Stimulated activated CD4-positive, alpha-beta T cell treated with anti-CD3 and anti-CD28 coated beads, Interleukin-4, amount 100 ng/mL, for 48 hours (primary cell): Measurements from ENCODE around the gene KBTBD4.
"Not testable (repeated sequence)": the region's sequence is repeated elsewhere in the genome, so short reads cannot be mapped to it uniquely, and the experiment has no call there.

Source experiments
- DNase-seq, 2 donors: peaks; one replicate each; pipeline ENCODE4 v3.0.0-alpha.2; 2020; ENCODE audit warnings: low read depth in 2 of 2

Gene KBTBD4

GRCh38 chr11:47589977-47590861 is 11.4 kb upstream of the KBTBD4 start:
- DNase-seq = no peak

- DNase-seq = no peak
Observed at GRCh38 chr11:47589584-47589976, 10.8 kb upstream of the KBTBD4 start.

- no peak for DNase-seq
Observed at GRCh38 chr11:47589118-47589517, 10.3 kb upstream of the KBTBD4 start.

DNA sequence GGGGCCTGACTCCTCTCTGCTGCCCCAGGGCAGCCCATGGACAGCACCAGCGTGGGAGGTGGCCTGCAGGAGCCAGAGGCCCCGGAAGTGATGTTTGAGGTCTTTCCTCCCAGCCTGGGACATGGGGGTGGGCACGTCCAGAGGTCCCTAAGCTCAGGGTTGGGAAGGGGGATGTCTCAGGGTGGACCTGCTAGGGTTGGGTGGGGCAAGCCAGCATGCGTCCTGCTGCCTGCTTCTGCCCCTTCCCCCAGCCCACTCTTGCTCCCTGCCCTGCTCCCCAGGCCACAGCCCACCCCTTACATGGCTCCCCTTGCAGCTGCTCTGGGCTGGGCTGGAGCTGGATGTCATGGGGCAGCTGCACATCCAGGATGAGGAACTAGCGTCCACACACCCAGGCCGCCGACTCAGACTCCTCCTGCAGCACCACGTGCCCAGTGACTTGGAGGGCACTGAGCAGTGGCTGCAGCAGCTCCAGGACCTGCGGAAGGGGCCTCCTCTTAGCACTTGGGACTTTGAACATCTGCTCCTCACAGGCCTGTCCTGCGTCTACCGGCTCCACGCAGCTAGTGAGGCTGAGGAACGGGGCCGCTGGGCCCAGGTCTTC is 9.1 kb upstream of the KBTBD4 start:
- no peak for DNase-seq

DNA sequence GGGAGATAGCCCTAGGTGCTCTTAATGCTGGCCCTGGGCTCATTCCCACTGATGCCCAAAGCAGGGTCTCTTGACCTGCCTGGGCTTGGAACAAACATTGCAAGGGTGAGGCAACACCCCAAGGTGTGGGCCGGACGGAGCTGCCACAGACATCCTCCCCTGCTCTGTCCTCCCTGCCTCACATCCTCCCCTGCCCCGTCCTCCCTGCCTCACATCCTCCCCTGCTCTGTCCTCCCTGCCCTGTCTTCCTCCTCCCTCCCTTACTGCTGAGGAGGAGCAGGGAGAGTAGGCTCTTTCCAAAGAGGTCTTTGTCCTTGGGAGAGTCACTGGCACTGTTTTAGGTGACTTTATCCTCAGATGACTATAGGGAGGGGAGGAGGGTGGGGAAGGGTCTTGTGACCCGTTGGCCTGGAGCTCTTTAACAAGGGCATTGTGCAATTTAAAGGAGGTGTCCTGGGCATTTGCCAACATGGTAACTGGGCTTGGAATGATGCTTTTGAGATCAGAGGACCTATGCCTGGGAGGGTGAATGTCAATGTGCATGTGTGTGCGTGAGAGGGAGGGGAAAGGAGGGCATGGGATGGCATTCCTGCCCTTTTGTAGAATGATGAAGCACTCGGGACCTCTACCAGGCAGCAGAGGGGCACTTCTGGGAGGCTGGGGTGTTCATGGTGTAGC is 8.4 kb upstream of the KBTBD4 start:
- DNase-seq = no peak

GRCh38 chr11:47586098-47586855 is 7.5 kb upstream of the KBTBD4 start, which contains the start of gene FAM180B:
Gene FAM180B (plus strand): TSS chr11:47586678. CDS start chr11:47586769, 91 bp downstream.
- no peak for DNase-seq

GRCh38 chr11:47583844-47584243 is 5.1 kb upstream of the KBTBD4 start:
- no peak for DNase-seq

- DNase-seq = no peak
Observed at GRCh38 chr11:47577460-47578041, 1.2 kb downstream of the KBTBD4 start.

DNA sequence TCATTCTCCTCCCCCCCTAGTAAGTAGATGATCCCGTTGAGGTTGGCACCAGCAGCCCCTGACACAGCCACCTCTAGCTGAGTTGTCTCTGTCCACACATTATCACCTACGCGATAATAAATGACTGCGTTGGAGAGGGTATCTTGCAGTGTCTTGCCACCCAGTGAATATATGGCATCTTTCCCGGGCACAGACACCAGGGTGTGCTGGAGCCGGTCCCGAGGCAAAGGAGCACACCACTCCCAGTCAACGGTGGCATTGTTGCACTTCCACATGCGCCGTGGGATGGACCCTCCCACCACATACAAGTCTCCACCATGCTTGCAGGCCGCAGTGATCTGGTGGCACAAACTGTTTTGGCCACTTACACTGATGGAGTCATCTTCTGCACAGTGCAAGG is 5.4 kb downstream of the KBTBD4 start:
- no peak for DNase-seq

GRCh38 chr11:47572715-47573255 is 6.0 kb downstream of the KBTBD4 start:
- DNase-seq = no peak

GRCh38 chr11:47571895-47572294 is 6.9 kb downstream of the KBTBD4 start:
- no peak for DNase-seq

- DNase-seq = no peak
Observed at GRCh38 chr11:47571357-47571729, 7.4 kb downstream of the KBTBD4 start.

DNA sequence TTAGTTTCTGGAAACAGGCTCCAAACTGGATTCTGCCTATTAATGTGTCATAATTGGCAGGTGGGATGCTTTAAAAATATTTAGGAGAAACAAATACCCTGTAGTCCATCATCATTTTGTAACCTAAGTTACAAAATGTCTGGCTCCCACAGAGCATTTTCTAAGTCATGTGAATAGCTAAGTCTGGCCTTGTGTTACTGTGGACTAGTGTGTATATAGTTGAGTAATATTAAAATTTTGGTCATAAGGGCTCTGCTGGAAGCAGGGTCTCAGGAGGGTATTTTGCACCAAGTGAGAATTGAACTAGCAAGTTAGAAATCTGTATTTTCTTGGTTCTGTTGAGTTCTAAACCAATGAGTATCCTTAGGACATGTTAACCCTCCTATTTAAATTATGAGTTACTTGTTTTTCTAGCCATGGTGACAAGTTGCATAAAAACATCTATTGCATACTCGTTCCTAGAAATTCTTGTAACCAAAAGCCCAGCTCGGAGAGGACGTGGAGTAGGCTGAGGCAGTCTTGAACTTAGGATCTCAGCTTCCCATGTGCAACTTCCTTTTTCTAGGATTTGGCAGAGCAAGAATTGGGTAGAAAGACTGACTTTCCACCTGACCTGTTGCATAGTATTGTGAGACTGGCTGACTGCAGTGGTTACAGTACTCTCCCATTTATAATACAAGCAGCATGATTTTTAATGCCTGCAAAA is 8.0 kb downstream of the KBTBD4 start:
- no peak for DNase-seq

DNA sequence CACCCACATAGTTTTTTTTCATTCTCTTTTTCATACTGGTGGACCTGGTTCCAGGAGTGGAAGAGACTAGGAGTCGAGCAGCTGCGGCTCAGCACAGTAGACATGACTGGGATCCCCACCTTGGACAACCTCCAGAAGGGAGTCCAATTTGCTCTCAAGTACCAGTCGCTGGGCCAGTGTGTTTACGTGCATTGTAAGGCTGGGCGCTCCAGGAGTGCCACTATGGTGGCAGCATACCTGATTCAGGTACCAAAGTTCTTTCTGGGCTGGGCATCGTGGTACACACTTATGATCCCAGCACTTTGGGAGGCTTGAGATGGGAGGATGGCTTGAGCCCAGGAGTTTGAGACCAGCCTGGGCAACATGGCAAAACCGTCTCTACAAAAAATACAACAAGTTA is 9.1 kb downstream of the KBTBD4 start:
- no peak for DNase-seq

DNA sequence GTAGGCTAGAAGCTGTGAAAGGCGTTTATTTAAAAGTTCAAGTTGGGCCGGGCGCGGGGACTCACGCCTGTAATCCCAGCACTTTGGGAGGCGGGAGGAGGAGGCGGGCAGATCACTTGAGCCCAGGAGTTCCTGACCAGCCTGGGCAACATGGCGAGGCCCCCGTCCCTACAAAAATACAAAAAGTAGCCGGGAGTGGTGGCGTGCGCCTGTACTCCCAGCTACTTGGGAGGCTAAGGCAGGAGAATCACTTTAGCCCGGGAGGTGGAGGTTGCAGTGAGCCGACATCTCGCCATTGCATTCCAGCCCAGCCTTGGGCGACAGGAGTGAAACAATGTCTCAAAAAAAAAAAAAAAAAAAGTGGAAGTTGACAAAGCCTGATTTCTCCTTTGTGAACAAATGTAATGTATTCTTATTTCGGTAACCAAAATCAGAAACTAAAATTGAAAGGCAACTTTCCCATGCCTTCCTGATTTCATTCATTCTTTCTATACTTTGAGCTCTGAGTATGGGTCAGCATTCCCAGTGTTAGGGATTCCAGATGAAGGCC is 12.5 kb downstream of the KBTBD4 start:
- no peak for DNase-seq

GRCh38 chr11:47565340-47566148 is 13.2 kb downstream of the KBTBD4 start, which contains the start of gene PTPMT1:
Gene PTPMT1 (plus strand): TSS chr11:47565599. CDS start chr11:47565623, 24 bp downstream.
- DNase-seq = peak; percentile 54 to 69

DNA sequence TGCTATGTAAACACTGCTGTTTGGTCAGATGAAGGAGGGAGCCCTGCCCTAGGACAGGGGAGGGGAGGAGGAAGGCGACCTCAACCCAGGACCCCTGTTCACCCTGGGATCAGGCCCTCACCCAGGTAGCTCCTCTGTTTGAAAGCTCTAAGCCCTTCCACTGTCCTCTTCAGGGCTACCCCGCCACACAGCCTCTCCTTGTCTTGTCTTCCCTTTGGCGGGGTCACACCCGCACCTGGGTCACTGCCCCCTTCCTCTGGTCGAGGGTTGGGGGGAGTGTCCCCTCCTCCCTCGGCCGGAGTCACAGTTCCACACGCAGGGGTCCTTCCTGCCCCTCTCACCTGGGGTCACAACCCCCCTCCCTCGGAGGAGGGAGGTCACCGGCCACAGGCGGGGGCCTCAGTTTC is 13.8 kb downstream of the KBTBD4 start:
- DNase-seq = no peak

DNA sequence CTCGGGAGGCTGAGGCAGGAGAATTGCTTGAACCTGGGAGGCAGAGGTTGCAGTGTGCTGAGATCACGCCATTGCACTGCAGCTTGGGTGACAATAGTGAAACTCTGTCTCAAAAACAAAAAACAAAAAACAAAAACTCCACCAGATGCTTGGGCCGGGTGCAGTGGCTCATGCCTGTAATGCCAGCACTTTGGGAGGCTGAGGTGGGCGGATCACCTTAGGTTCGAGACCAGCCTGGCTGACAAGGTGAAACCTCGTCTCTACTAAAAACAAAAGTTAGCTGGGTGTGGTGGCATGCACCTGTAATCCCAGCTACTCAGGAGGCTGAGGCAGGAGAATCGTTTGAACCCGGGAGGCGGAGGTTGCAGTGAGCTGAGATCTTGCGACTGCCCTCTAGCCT is 14.4 kb downstream of the KBTBD4 start:
- not testable (repeated sequence) for DNase-seq

- DNase-seq = not testable (repeated sequence)
Observed at GRCh38 chr11:47562393-47562792, 16.4 kb downstream of the KBTBD4 start.
